Peyer's patch (tissue), 4 donors: ENCODE results near the gene SH3BGRL3.
A peak's percentile ranks its signal among the peaks of the same experiment; 100 is the strongest.

Experiments used
- CTCF ChIP-seq, 6 experiments: fragments of 450-650 bp in 4 of 6; fragments of 200-600 bp in 2 of 6; sonication (generic) in 1 of 6; IDR thresholded peaks; one replicate each; pipeline ENCODE4 v1.5.1; 2017 to 2019; ENCODE audit warnings: antibody characterized with exemption in 6 of 6, mild to moderate bottlenecking in 3 of 6, moderate library complexity in 1 of 6
- POLR2A ChIP-seq, 2 donors: fragments of 450-650 bp; IDR thresholded peaks; one replicate each; pipeline ENCODE4 v1.5.1; 2017; ENCODE audit warnings: antibody characterized with exemption in 2 of 2, mild to moderate bottlenecking in 2 of 2, moderate library complexity in 2 of 2

DNA sequence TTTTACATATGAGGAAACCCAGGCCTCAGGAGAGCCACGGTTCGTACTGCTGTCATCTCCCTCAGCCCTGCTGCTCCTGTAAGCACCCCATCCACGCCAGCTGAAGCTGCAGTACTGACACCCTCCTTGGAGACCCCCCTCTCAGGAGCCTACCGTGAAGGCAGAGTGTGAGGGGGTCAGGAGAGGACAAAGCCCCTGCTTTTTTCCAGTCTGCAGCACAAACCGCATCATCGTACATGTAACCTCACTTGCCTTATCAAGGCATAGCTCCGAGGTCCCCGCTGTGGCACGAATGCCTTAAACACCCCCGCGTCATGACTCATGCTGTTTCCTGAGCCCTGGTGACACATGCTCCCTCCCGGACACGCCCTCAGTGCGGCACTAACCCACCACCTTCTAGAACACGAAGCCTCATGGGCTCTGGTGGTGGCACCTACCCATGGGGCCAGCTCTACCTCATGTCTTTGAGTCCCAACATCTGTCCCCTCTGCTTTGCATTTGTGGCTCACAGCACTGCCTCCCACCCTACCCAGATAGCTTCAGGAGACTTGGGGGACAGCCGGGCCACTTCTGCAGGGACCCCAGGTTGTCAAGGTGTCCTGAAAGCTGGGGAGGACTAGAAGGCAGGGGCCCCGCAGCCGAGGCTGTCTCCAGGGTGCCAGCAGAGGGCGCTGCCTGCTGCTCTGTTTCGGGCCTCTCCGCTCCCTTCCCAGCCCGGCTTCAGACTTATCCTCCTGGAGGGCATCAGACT is 4.9 kb downstream of the SH3BGRL3 start:
- peak; percentile 64 to 88 (median 82) for TF ChIP-seq CTCF (IDR thresholded peaks at IDR 0.05)
- no peak for TF ChIP-seq POLR2A (IDR thresholded peaks at IDR 0.05)
